ENCODE data around the gene MCAM.

The MCAM gene

GRCh38 chr11:119336744-119337469 lies 20.0 kb upstream of the MCAM start:
- H3K27ac ChIP-seq, result peak overlapping the region; percentile 73

GRCh38 chr11:119335655-119336543 lies 19.0 kb upstream of the MCAM start:
- H3K9me3 ChIP-seq (ENCODE audit: low read depth, low read length), result no peaks in the 10 kb centered on the region
- TF ChIP-seq POLR2AphosphoS5 (IDR thresholded peaks at IDR 0.05; ENCODE audit: borderline replicate concordance, low read depth, low read length), result no peak
- TF ChIP-seq EZH2 (IDR thresholded peaks at IDR 0.05), result no peak
- no peak for TF ChIP-seq FOXP2 (optimal IDR thresholded peaks at IDR 0.05; ENCODE audit: control extremely low read depth, extremely low read length, insufficient read depth)
- peak overlapping the region; percentile 94 for H3K4me3 ChIP-seq
- H3K36me3 ChIP-seq (ENCODE audit: insufficient read depth, low read length), result no peaks in the 10 kb centered on the region; the same call in 1 of the 2 replicates
- no peak overlapping the region for H3K27ac ChIP-seq
- no peak overlapping the region for H3K9ac ChIP-seq (ENCODE audit: insufficient read length)
- no peak for DNase-seq (ENCODE audit: low read depth, low spot score)

More at GRCh38 chr11:119336744-119337469, 20.0 kb upstream of the MCAM start:
- no peak for TF ChIP-seq POLR2AphosphoS5 (IDR thresholded peaks at IDR 0.05; ENCODE audit: borderline replicate concordance, low read depth, low read length)
- no peak for TF ChIP-seq FOXP2 (optimal IDR thresholded peaks at IDR 0.05; ENCODE audit: control extremely low read depth, extremely low read length, insufficient read depth)
- TF ChIP-seq EZH2 (IDR thresholded peaks at IDR 0.05), result no peak
- Histone ChIP-seq H3K9ac (ENCODE audit: insufficient read length) (no peak overlapping the region), H3K9me3 (ENCODE audit: low read depth, low read length) (no peaks in the 10 kb centered on the region), H3K36me3 (ENCODE audit: insufficient read depth, low read length) (no peaks in the 10 kb centered on the region; the same call in 1 of the 2 replicates), H3K4me3 (peak overlapping the region; percentile 69)
- DNase-seq (ENCODE audit: low read depth, low spot score), result no peak

- Histone ChIP-seq H3K9me3 (ENCODE audit: low read depth, low read length) (no peaks in the 10 kb centered on the region), H3K9ac (ENCODE audit: insufficient read length) (peak overlapping the region; percentile 94), H3K4me3 (peak overlapping the region; percentile 94), H3K36me3 (ENCODE audit: insufficient read depth, low read length) (no peaks in the 10 kb centered on the region; the same call in 1 of the 2 replicates), H3K27ac (peak overlapping the region; percentile 67; the same call in 1 of the 2 replicates)
- TF ChIP-seq POLR2AphosphoS5 (IDR thresholded peaks at IDR 0.05; ENCODE audit: borderline replicate concordance, low read depth, low read length), result no peak
- TF ChIP-seq FOXP2 (optimal IDR thresholded peaks at IDR 0.05; ENCODE audit: control extremely low read depth, extremely low read length, insufficient read depth), result no peak
- TF ChIP-seq EZH2 (IDR thresholded peaks at IDR 0.05), result no peak
- no peak for DNase-seq (ENCODE audit: low read depth, low spot score)
Observed at GRCh38 chr11:119335091-119335654, 18.2 kb upstream of the MCAM start.

GRCh38 chr11:119334174-119334930 lies 17.4 kb upstream of the MCAM start, which contains the start of gene RNF26:
RNF26 (plus strand) TSS chr11:119334527; CDS start chr11:119335123, 596 bp downstream.
- TF ChIP-seq FOXP2 (optimal IDR thresholded peaks at IDR 0.05; ENCODE audit: control extremely low read depth, extremely low read length, insufficient read depth) (no peak), POLR2AphosphoS5 (IDR thresholded peaks at IDR 0.05; ENCODE audit: borderline replicate concordance, low read depth, low read length) (peak; percentile 84; the same call in 1 of the 2 replicates), EZH2 (IDR thresholded peaks at IDR 0.05) (no peak)
- Histone ChIP-seq H3K4me3 (peak within 1 kb of the TSS; percentile 94), H3K9me3 (ENCODE audit: low read depth, low read length) (no peaks in the 10 kb centered on the region), H3K27ac (peak within 1 kb of the TSS; percentile 90), H3K36me3 (ENCODE audit: insufficient read depth, low read length) (no peaks in the 10 kb centered on the region; the same call in 1 of the 2 replicates), H3K9ac (ENCODE audit: insufficient read length) (peak within 1 kb of the TSS; percentile 94)
- DNase-seq (ENCODE audit: low read depth, low spot score), result peak; percentile 96

GRCh38 chr11:119332111-119332765 lies 15.3 kb upstream of the MCAM start:
- Histone ChIP-seq H3K4me3 (no peak overlapping the region), H3K36me3 (ENCODE audit: insufficient read depth, low read length) (no peaks in the 10 kb centered on the region; the same call in 1 of the 2 replicates), H3K27ac (no peak overlapping the region), H3K9ac (ENCODE audit: insufficient read length) (peak overlapping the region; percentile 32), H3K9me3 (ENCODE audit: low read depth, low read length) (no peaks in the 10 kb centered on the region)
- no peak for TF ChIP-seq POLR2AphosphoS5 (IDR thresholded peaks at IDR 0.05; ENCODE audit: borderline replicate concordance, low read depth, low read length)
- no peak for TF ChIP-seq FOXP2 (optimal IDR thresholded peaks at IDR 0.05; ENCODE audit: control extremely low read depth, extremely low read length, insufficient read depth)
- no peak for TF ChIP-seq EZH2 (IDR thresholded peaks at IDR 0.05)
- no peak for DNase-seq (ENCODE audit: low read depth, low spot score)

- no peak for TF ChIP-seq FOXP2 (optimal IDR thresholded peaks at IDR 0.05; ENCODE audit: control extremely low read depth, extremely low read length, insufficient read depth)
- no peak for TF ChIP-seq EZH2 (IDR thresholded peaks at IDR 0.05)
- TF ChIP-seq POLR2AphosphoS5 (IDR thresholded peaks at IDR 0.05; ENCODE audit: borderline replicate concordance, low read depth, low read length), result no peak
- H3K4me3 ChIP-seq, result no peak overlapping the region
Observed at GRCh38 chr11:119330237-119330636, 13.3 kb upstream of the MCAM start.

GRCh38 chr11:119329320-119329719 lies 12.4 kb upstream of the MCAM start:
- TF ChIP-seq POLR2AphosphoS5 (IDR thresholded peaks at IDR 0.05; ENCODE audit: borderline replicate concordance, low read depth, low read length) (no peak), EZH2 (IDR thresholded peaks at IDR 0.05) (no peak), FOXP2 (optimal IDR thresholded peaks at IDR 0.05; ENCODE audit: control extremely low read depth, extremely low read length, insufficient read depth) (no peak)
- DNase-seq (ENCODE audit: low read depth, low spot score), result no peak
- no peak overlapping the region for H3K27ac ChIP-seq
- H3K9me3 ChIP-seq (ENCODE audit: low read depth, low read length), result no peaks in the 10 kb centered on the region
- no peak overlapping the region for H3K4me3 ChIP-seq
- no peak overlapping the region for H3K9ac ChIP-seq (ENCODE audit: insufficient read length)
- no peaks in the 10 kb centered on the region for H3K36me3 ChIP-seq (ENCODE audit: insufficient read depth, low read length)

More at GRCh38 chr11:119330237-119330636, 13.3 kb upstream of the MCAM start:
- no peak for DNase-seq (ENCODE audit: low read depth, low spot score)
- no peaks in the 10 kb centered on the region for H3K36me3 ChIP-seq (ENCODE audit: insufficient read depth, low read length)
- H3K27ac ChIP-seq, result no peak overlapping the region
- H3K9me3 ChIP-seq (ENCODE audit: low read depth, low read length), result no peaks in the 10 kb centered on the region
- no peak overlapping the region for H3K9ac ChIP-seq (ENCODE audit: insufficient read length)
